GM23248 (cell line): ENCODE measurements around the gene P4HA1. TPM values are rescaled to one million over a fixed set of nuclear protein-coding genes. Genes with fewer than 3 reads are reported as not detected.
"Not testable (repeated sequence)": the region's sequence is repeated elsewhere in the genome, so short reads cannot be mapped to it uniquely, and the experiment has no call there.

ENCODE experiments used
- DNase-seq: peaks from one replicate; pipeline ENCODE4 v3.0.0-alpha.2; 2015
- H2AFZ ChIP-seq: fragments of 200-600 bp; sonication (generic); 2 replicates; pipeline ENCODE4 v1.6.1; 2016; ENCODE audit warnings: antibody characterized with exemption
- H3F3A ChIP-seq: fragments of 200-600 bp; sonication (generic); 2 replicates; pipeline ENCODE4 v1.6.1; 2016; ENCODE audit warnings: mild to moderate bottlenecking, antibody characterized with exemption, mixed run types; ENCODE audit not compliant: insufficient read depth
- H3K27ac ChIP-seq: fragments of 200-600 bp; sonication (generic); 2 replicates; pipeline ENCODE4 v1.5.1; 2016; ENCODE audit warnings: mild to moderate bottlenecking
- H3K27me3 ChIP-seq: fragments of 200-600 bp; sonication (generic); replicated peaks from 2 replicates; pipeline ENCODE4 v1.6.1; 2016; ENCODE audit warnings: mild to moderate bottlenecking; ENCODE audit not compliant: insufficient read depth
- H3K36me3 ChIP-seq: fragments of 200-600 bp; sonication (generic); 2 replicates; pipeline ENCODE4 v1.6.1; 2016; ENCODE audit warnings: low read depth, mild to moderate bottlenecking
- H3K4me1 ChIP-seq: fragments of 200-600 bp; sonication (generic); 2 replicates; pipeline ENCODE4 v1.6.1; 2016; ENCODE audit warnings: mild to moderate bottlenecking; ENCODE audit not compliant: insufficient read depth
- H3K4me2 ChIP-seq: fragments of 200-600 bp; sonication (generic); one replicate; pipeline ENCODE4 v1.6.1; 2016; ENCODE audit warnings: mild to moderate bottlenecking; ENCODE audit not compliant: unreplicated experiment
- H3K4me3 ChIP-seq: fragments of 200-600 bp; sonication (generic); 2 replicates; pipeline ENCODE4 v1.5.1; 2016; ENCODE audit warnings: mild to moderate bottlenecking
- H3K79me2 ChIP-seq: fragments of 200-600 bp; sonication (generic); 2 replicates; pipeline ENCODE4 v1.6.1; 2016; ENCODE audit warnings: mild to moderate bottlenecking; ENCODE audit not compliant: insufficient read depth
- H3K9ac ChIP-seq: fragments of 200-600 bp; sonication (generic); 2 replicates; pipeline ENCODE4 v1.6.1; 2016; ENCODE audit warnings: mild to moderate bottlenecking
- H3K9me2 ChIP-seq: fragments of 200-600 bp; sonication (generic); 2 replicates; pipeline ENCODE4 v1.6.1; 2016; ENCODE audit warnings: mixed run types, mild to moderate bottlenecking, moderate library complexity; ENCODE audit not compliant: insufficient read depth
- H3K9me3 ChIP-seq: fragments of 200-600 bp; sonication (generic); one replicate; pipeline ENCODE4 v1.6.1; 2017; ENCODE audit warnings: low read depth
- H4K20me1 ChIP-seq: fragments of 200-600 bp; sonication (generic); 2 replicates; pipeline ENCODE4 v1.6.0; 2016; ENCODE audit not compliant: insufficient read depth
- EZH2 ChIP-seq: fragments of 200-600 bp; sonication (generic); IDR thresholded peaks from 2 replicates; pipeline ENCODE4 v1.6.1; 2018; ENCODE audit warnings: antibody characterized with exemption, mild to moderate bottlenecking; ENCODE audit not compliant: insufficient read depth, poor library complexity, severe bottlenecking
- EZH2phosphoT487 ChIP-seq: fragments of 200-600 bp; sonication (generic); IDR thresholded peaks from 2 replicates; pipeline ENCODE4 v1.6.1; 2018; ENCODE audit warnings: antibody characterized with exemption, moderate library complexity, mild to moderate bottlenecking, low read depth; ENCODE audit not compliant: insufficient read depth
- WGBS, 2 experiments: methylation state at CpG; one replicate each; pipeline ENCODE4 v1.1.6; 2015 to 2017; ENCODE audit warnings: low lambda C conversion rate in 2 of 2, low coverage in 1 of 2; ENCODE audit errors: missing lambda C conversion rate in 2 of 2; 5-methylcytosine and 5-hydroxymethylcytosine counted together
- in situ Hi-C: fragments of 300-500 bp; cut with MboI; formaldehyde crosslinking; loops from 2 replicates; pipeline ENCODE4 v1.15.0; 2020
- polyA plus RNA-seq: library from polyadenylated mRNA; unstranded; fragments of >200 nt; fragmentation: Nextera tagmentation; extraction: Ambion mirVana; gene quantifications from 2 replicates; pipeline ENCODE4 v1.2.1, GENCODE V29; 2016
- total RNA-seq: library from RNA; depleted of rRNA; stranded (reverse); fragments of >200 nt; shearing (Covaris generic); gene quantifications from 2 replicates; pipeline ENCODE4 v1.2.3, GENCODE V29; 2014

The P4HA1 gene
- total and polyA plus RNA-seq, 2 experiments from 2014 or later = 363 to 387 TPM

- H3K9me3 ChIP-seq, H3K9ac ChIP-seq, H2AFZ ChIP-seq, H3K4me3 ChIP-seq, in situ Hi-C loops, H3K4me2 ChIP-seq, H3K27ac ChIP-seq, DNase-seq, H3K9me2 ChIP-seq, H3K27me3 ChIP-seq, H3K4me1 ChIP-seq: not testable (repeated sequence)
- Histone ChIP-seq H3K79me2 (peaks cover 88% of the 10 kb centered on the region), H3F3A (peaks cover 15% of the 10 kb centered on the region), H3K36me3 (peaks cover 19% of the 10 kb centered on the region; the same call in 1 of the 2 replicates), H4K20me1 (peaks cover 14% of the 10 kb centered on the region; the same call in 1 of the 2 replicates)
- 91 to 96% methylated on average over 4 of the region's 4 CpGs for WGBS, 2 experiments
Observed at GRCh38 chr10:73022961-73023360, 73.7 kb downstream of the P4HA1 start.

- H3K9ac ChIP-seq, H3K4me2 ChIP-seq, H3K27ac ChIP-seq, H3K4me3 ChIP-seq, H3K4me1 ChIP-seq, H3K9me3 ChIP-seq, in situ Hi-C loops, H2AFZ ChIP-seq, H3K9me2 ChIP-seq, H3K27me3 ChIP-seq, DNase-seq: not testable (repeated sequence)
- peaks cover 92% of the 10 kb centered on the region for H3K79me2 ChIP-seq
- WGBS, 2 experiments = 74 to 80% methylated on average over 6 of the region's 6 CpGs
- H3K36me3 ChIP-seq = peaks cover 20% of the 10 kb centered on the region; the same call in 1 of the 2 replicates
- H4K20me1 ChIP-seq = peaks cover 14% of the 10 kb centered on the region; the same call in 1 of the 2 replicates
- peaks cover 15% of the 10 kb centered on the region; the same call in 1 of the 2 replicates for H3F3A ChIP-seq
Observed at GRCh38 chr10:73021538-73022164, 75.0 kb downstream of the P4HA1 start.

- H3K27ac ChIP-seq = no peak overlapping the region
- no peaks in the 10 kb centered on the region for H3K27me3 ChIP-seq
- 96 to 100% methylated on average over 1 of the region's 1 CpG for WGBS, 2 experiments
- DNase-seq = no peak
- H3K9me2 ChIP-seq = no peaks in the 10 kb centered on the region
- no peak overlapping the region for H2AFZ ChIP-seq
- no peak for TF ChIP-seq EZH2phosphoT487
- no peak for TF ChIP-seq EZH2
- in situ Hi-C loops = no loop called here
- H3K79me2 ChIP-seq = peaks cover 92% of the 10 kb centered on the region
- no peak overlapping the region for H3K4me3 ChIP-seq
- no peak overlapping the region for H3K9ac ChIP-seq
- peaks cover 26% of the 10 kb centered on the region; the same call in 1 of the 2 replicates for H3K36me3 ChIP-seq
- H3K9me3 ChIP-seq = no peaks in the 10 kb centered on the region
- H3F3A ChIP-seq = peaks cover 17% of the 10 kb centered on the region; the same call in 1 of the 2 replicates
- peaks cover 14% of the 10 kb centered on the region; the same call in 1 of the 2 replicates for H4K20me1 ChIP-seq
- H3K4me2 ChIP-seq = no peak overlapping the region
- H3K4me1 ChIP-seq = no peaks in the 10 kb centered on the region
Observed at GRCh38 chr10:73021050-73021449, 75.6 kb downstream of the P4HA1 start.

GRCh38 chr10:73019100-73019499, 77.6 kb downstream of the P4HA1 start:
- no peaks in the 10 kb centered on the region for H3K27me3 ChIP-seq
- in situ Hi-C loops = no loop called here
- H2AFZ ChIP-seq = no peak overlapping the region
- no peaks in the 10 kb centered on the region for H3K9me3 ChIP-seq
- no peaks in the 10 kb centered on the region for H3K4me1 ChIP-seq
- peaks cover 14% of the 10 kb centered on the region; the same call in 1 of the 2 replicates for H4K20me1 ChIP-seq
- 100% methylated on average over 1 of the region's 1 CpG for WGBS, 2 experiments
- no peak overlapping the region for H3K4me3 ChIP-seq
- H3K9me2 ChIP-seq = no peaks in the 10 kb centered on the region
- H3K36me3 ChIP-seq = peaks cover 33% of the 10 kb centered on the region
- no peak overlapping the region for H3K4me2 ChIP-seq
- TF ChIP-seq EZH2phosphoT487 (no peak), EZH2 (no peak)
- H3K9ac ChIP-seq = no peak overlapping the region
- no peak overlapping the region for H3K27ac ChIP-seq
- no peak for DNase-seq
- H3F3A ChIP-seq = peaks cover 20% of the 10 kb centered on the region; the same call in 1 of the 2 replicates
- H3K79me2 ChIP-seq = peaks cover 91% of the 10 kb centered on the region

- no peaks in the 10 kb centered on the region for H3K9me3 ChIP-seq
- no peak overlapping the region for H3K4me3 ChIP-seq
- no peaks in the 10 kb centered on the region for H3K4me1 ChIP-seq
- in situ Hi-C loops = no loop called here
- H3K27ac ChIP-seq = no peak overlapping the region
- peaks cover 10% of the 10 kb centered on the region; the same call in 1 of the 2 replicates for H4K20me1 ChIP-seq
- H3K9ac ChIP-seq = no peak overlapping the region
- no peak overlapping the region for H3K4me2 ChIP-seq
- H3K27me3 ChIP-seq = no peaks in the 10 kb centered on the region
- 55 to 76% methylated on average over 1 of the region's 1 CpG for WGBS, 2 experiments
- peaks cover 36% of the 10 kb centered on the region for H3K36me3 ChIP-seq
- H3K9me2 ChIP-seq = no peaks in the 10 kb centered on the region
- H3K79me2 ChIP-seq = peaks cover 87% of the 10 kb centered on the region
- no peak for DNase-seq
- H3F3A ChIP-seq = peaks cover 18% of the 10 kb centered on the region; the same call in 1 of the 2 replicates
- no peak overlapping the region for H2AFZ ChIP-seq
- TF ChIP-seq EZH2phosphoT487 (no peak), EZH2 (no peak)
Observed at GRCh38 chr10:73018632-73019031, 78.0 kb downstream of the P4HA1 start.
